A673 (cell line): Measurements from ENCODE around the gene DUOXA1. TPM values are rescaled to one million over a fixed set of nuclear protein-coding genes. Genes with fewer than 3 reads are reported as not detected.

Experiments
- Bru-seq: library from RNA; stranded (reverse); fragments of 400-500 nt; gene quantifications from one replicate; lab custom pipeline; 2021; lab: Mats Ljungman, UMichigan
- BruChase-seq, 2 experiments: library from RNA; stranded (reverse); fragments of 400-500 nt; gene quantifications; one replicate each; lab custom pipeline; 2021; lab: Mats Ljungman, UMichigan
- BruUV-seq: library from RNA; stranded (reverse); fragments of 400-500 nt; replicated peaks from 2 replicates; lab custom pipeline; 2021; lab: Mats Ljungman, UMichigan
- CTCF ChIA-PET: fragments of 300-600 bp; sonication (Branson Sonifier 250); formaldehyde crosslinking; loops from one replicate; lab custom pipeline; 2022; ENCODE audit warnings: antibody characterized with exemption; lab: Charles Lee
- POLR2A ChIA-PET: fragments of 300-600 bp; sonication (Branson Sonifier 250); formaldehyde crosslinking; loops from one replicate; lab custom pipeline; 2022; ENCODE audit warnings: antibody characterized with exemption; ENCODE audit not compliant: low non-redundant PET; lab: Charles Lee
- DNase-seq: peaks from one replicate; pipeline ENCODE4 v3.0.0-alpha.2; 2015; ENCODE audit warnings: low spot score
- H3K27ac ChIP-seq: fragments of 200-600 bp; sonication (generic); 2 replicates; pipeline ENCODE4 v1.5.1; 2016; ENCODE audit warnings: mixed run types, low read depth, mild to moderate bottlenecking, mixed read lengths, antibody characterized with exemption, low read length; ENCODE audit not compliant: poor library complexity, severe bottlenecking
- H3K27me3 ChIP-seq: fragments of 200-600 bp; sonication (generic); replicated peaks from 2 replicates; pipeline ENCODE4 v1.6.1; 2017; ENCODE audit warnings: mixed run types, low read depth, mild to moderate bottlenecking, mixed read lengths, antibody characterized with exemption, low read length; ENCODE audit not compliant: insufficient read depth, poor library complexity
- H3K36me3 ChIP-seq: fragments of 200-600 bp; sonication (generic); 2 replicates; pipeline ENCODE4 v1.6.1; 2016; ENCODE audit warnings: mixed run types, mild to moderate bottlenecking, mixed read lengths, antibody characterized with exemption, low read length; ENCODE audit not compliant: insufficient read depth, poor library complexity, severe bottlenecking
- H3K4me1 ChIP-seq: fragments of 200-600 bp; sonication (generic); 2 replicates; pipeline ENCODE4 v1.6.1; 2017; ENCODE audit warnings: mixed run types, mild to moderate bottlenecking, mixed read lengths, antibody characterized with exemption, low read length; ENCODE audit not compliant: insufficient read depth, poor library complexity, severe bottlenecking
- H3K4me3 ChIP-seq: fragments of 200-600 bp; sonication (generic); 2 replicates; pipeline ENCODE4 v1.5.1; 2016; ENCODE audit warnings: low read depth, mixed run types, mild to moderate bottlenecking, mixed read lengths, low read length; ENCODE audit not compliant: poor library complexity, severe bottlenecking
- H3K9me3 ChIP-seq: fragments of 200-600 bp; sonication (generic); 2 replicates; pipeline ENCODE4 v1.6.1; 2016; ENCODE audit warnings: mixed run types, low read depth, mild to moderate bottlenecking, mixed read lengths, antibody characterized with exemption, low read length; ENCODE audit not compliant: poor library complexity, severe bottlenecking
- CTCF ChIP-seq: fragments of 300-800, 200-600 bp; sonication (generic); conservative IDR thresholded peaks from 2 replicates; pipeline ENCODE4 v1.5.1; 2017; ENCODE audit warnings: low read depth, mild to moderate bottlenecking, antibody characterized with exemption, low read length, moderate library complexity, mixed read lengths
- EZH2 ChIP-seq: fragments of 200-600 bp; sonication (generic); IDR thresholded peaks from 2 replicates; pipeline ENCODE4 v1.6.1; 2017; ENCODE audit warnings: borderline replicate concordance, low read depth, mild to moderate bottlenecking, mixed read lengths, antibody characterized with exemption, low read length; ENCODE audit not compliant: poor library complexity, severe bottlenecking
- intact Hi-C: fragments of 100-400 bp; cut with micrococcal nuclease; formaldehyde crosslinking; loops from one replicate; pipeline ENCODE4 v1.10.0; 2022; ENCODE audit not compliant: unreplicated experiment
- long read RNA-seq: library from polyadenylated mRNA; stranded (forward); transcript quantifications from one replicate; pipeline ENCODE4 v2.0.0, GENCODE V29; 2022
- total RNA-seq: library from RNA; stranded (reverse); gene quantifications from 2 replicates; pipeline ENCODE4 v1.2.3, GENCODE V29; 2021

DUOXA1 gene, protein sequence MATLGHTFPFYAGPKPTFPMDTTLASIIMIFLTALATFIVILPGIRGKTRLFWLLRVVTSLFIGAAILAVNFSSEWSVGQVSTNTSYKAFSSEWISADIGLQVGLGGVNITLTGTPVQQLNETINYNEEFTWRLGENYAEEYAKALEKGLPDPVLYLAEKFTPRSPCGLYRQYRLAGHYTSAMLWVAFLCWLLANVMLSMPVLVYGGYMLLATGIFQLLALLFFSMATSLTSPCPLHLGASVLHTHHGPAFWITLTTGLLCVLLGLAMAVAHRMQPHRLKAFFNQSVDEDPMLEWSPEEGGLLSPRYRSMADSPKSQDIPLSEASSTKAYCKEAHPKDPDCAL
- total RNA-seq (0.95 and 1.1 TPM in 2 replicates), Bru-seq, nascent RNA (percentile 24 among the genes with signal in this experiment), BruChase-seq, experiment 1, labeled RNA remaining after a 2-hour chase (percentile 33 among the genes with signal in this experiment), BruChase-seq, experiment 2, labeled RNA remaining after a 6-hour chase (percentile 45 among the genes with signal in this experiment)
- long read RNA-seq = 0 reads

GRCh38 chr15:45129651-45130129 is at the start of gene DUOXA1, which contains the start of gene DUOX1:
DUOXA1 (minus strand) TSS chr15:45129879; CDS start chr15:45123014, 6,865 bp downstream.
DUOX1 (plus strand) TSS chr15:45129994; CDS start chr15:45131967, 1,973 bp downstream.
- CTCF ChIA-PET = interaction anchor here (0.7 to 2.7 kb wide), 2 partner anchors 12 to 466 kb away, joined by 3 to 7 read pairs; no protein-coding TSS in a partner anchor
- no peaks in the 10 kb centered on the region for H3K27me3 ChIP-seq
- peak within 1 kb of the TSS; percentile 26 for H3K4me3 ChIP-seq
- POLR2A ChIA-PET = no interaction called here
- H3K36me3 ChIP-seq = no peaks in the 10 kb centered on the region
- no peak for TF ChIP-seq CTCF
- no peak for TF ChIP-seq EZH2
- intact Hi-C loops = no loop called here
- no peak for DNase-seq
- no TSS peak for BruUV-seq
- H3K9me3 ChIP-seq = no peaks in the 10 kb centered on the region
- H3K27ac ChIP-seq = no peak within 1 kb of the TSS
- no peaks in the 10 kb centered on the region for H3K4me1 ChIP-seq

DNA sequence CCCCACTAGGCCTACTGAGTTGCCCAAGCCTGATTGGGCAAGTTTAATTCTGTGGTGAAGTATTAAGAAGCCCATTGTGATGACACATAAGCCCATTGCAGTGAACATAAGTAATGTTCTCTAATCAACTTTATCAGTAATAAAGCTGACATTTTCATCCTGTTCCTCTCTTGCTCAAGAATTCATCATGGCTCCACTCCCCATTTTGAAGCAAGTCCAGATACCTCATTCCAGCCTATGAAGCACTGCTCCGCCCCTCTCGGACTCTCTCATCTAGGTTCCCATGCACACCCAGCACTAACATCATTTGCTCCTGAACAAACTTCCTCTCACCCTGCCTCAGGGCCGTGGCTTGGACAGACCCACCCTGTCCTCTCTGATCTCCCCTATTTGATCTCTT is 47.6 kb upstream of the DUOXA1 start:
- peaks cover 3% of the 10 kb centered on the region for H3K36me3 ChIP-seq
- BruUV-seq = TSS peak; percentile 4
- H3K27ac ChIP-seq = no peak overlapping the region
- H3K9me3 ChIP-seq = no peaks in the 10 kb centered on the region
- POLR2A ChIA-PET = interaction anchor here (0.6 kb wide), 1 partner anchor 21 kb away, joined by 4 read pairs; no protein-coding TSS in a partner anchor
- DNase-seq = no peak
- intact Hi-C loops = no loop called here
- H3K4me3 ChIP-seq = no peak overlapping the region
- TF ChIP-seq EZH2 (no peak), CTCF (no peak)
- no peaks in the 10 kb centered on the region for H3K27me3 ChIP-seq
- CTCF ChIA-PET = no interaction called here
- H3K4me1 ChIP-seq = peaks cover 14% of the 10 kb centered on the region

GRCh38 chr15:45174577-45174976 is 44.9 kb upstream of the DUOXA1 start:
- Histone ChIP-seq H3K27ac (no peak overlapping the region), H3K27me3 (no peaks in the 10 kb centered on the region), H3K4me1 (peaks cover 5% of the 10 kb centered on the region), H3K9me3 (no peaks in the 10 kb centered on the region), H3K36me3 (peaks cover 3% of the 10 kb centered on the region), H3K4me3 (no peak overlapping the region)
- TF ChIP-seq EZH2 (no peak), CTCF (no peak)
- POLR2A ChIA-PET = no interaction called here
- no TSS peak for BruUV-seq
- DNase-seq = no peak
- intact Hi-C loops = no loop called here
- CTCF ChIA-PET = no interaction called here
